NB4 (cell line): ENCODE data around the gene CSTF1.

ENCODE experiments used
- CTCF ChIP-seq: IDR thresholded peaks from one replicate; pipeline ENCODE4 v1.5.1; 2012; ENCODE audit warnings: low read depth, low read length
- MAX ChIP-seq: IDR thresholded peaks from 2 replicates; pipeline ENCODE4 v1.6.1; 2011; ENCODE audit warnings: low read depth, low read length
- POLR2A ChIP-seq: IDR thresholded peaks from 2 replicates; pipeline ENCODE4 v1.6.1; 2011; ENCODE audit warnings: mild to moderate bottlenecking; ENCODE audit not compliant: insufficient read length; ENCODE audit errors: extremely low read depth

- TF ChIP-seq POLR2A: no peak
- TF ChIP-seq CTCF: no peak
- TF ChIP-seq MAX: no peak
Observed at GRCh38 chr20:56428410-56428809, 36.0 kb downstream of the CSTF1 start.
